ENCODE data around the gene PXYLP1. TPM values are rescaled to one million over a fixed set of nuclear protein-coding genes. Genes with fewer than 3 reads are reported as not detected.

The PXYLP1 gene
- total and polyA plus RNA-seq, 4 donors, result 3.8 to 29.6 (median 12.5) TPM

GRCh38 chr3:141342386-141342785, 110.8 kb downstream of the PXYLP1 start:
- Histone ChIP-seq H3K4me1 (ENCODE audit: control insufficient read depth in 1 of 2, insufficient read depth in 2 of 2, low read length in 2 of 2) (no peaks in the 10 kb centered on the region), H3K27me3 (ENCODE audit: control insufficient read depth in 1 of 2, insufficient read depth in 2 of 2, low read length in 1 of 2) (no peaks in the 10 kb centered on the region), H3K9me3 (ENCODE audit: control insufficient read depth, low read length) (no peaks in the 10 kb centered on the region), H3K4me3 (ENCODE audit: low read length in 2 of 2) (no peak overlapping the region), H3K36me3 (ENCODE audit: control insufficient read depth in 1 of 2, insufficient read depth in 2 of 2, low read length in 1 of 2) (no peaks in the 10 kb centered on the region), H3K27ac (ENCODE audit: low read depth in 1 of 2, low read length in 2 of 2) (no peak overlapping the region)
- ATAC-seq (ENCODE audit: low FRiP score), result no peak
- no peak for DNase-seq
- WGBS, 2 donors, result 78 to 86% methylated on average over 5 of the region's 5 CpGs
- intact Hi-C loops (cut with DNase I), result no loop called here

- intact Hi-C loops (cut with DNase I), result no loop called here
- no peaks in the 10 kb centered on the region for H3K9me3 ChIP-seq (ENCODE audit: control insufficient read depth, low read length)
- H3K27me3 ChIP-seq (ENCODE audit: control insufficient read depth in 1 of 2, insufficient read depth in 2 of 2, low read length in 1 of 2), result no peaks in the 10 kb centered on the region
- H3K4me3 ChIP-seq (ENCODE audit: low read length in 2 of 2), result no peak overlapping the region
- DNase-seq (no peak), ATAC-seq (ENCODE audit: low FRiP score) (no peak)
- no peaks in the 10 kb centered on the region for H3K36me3 ChIP-seq (ENCODE audit: control insufficient read depth in 1 of 2, insufficient read depth in 2 of 2, low read length in 1 of 2)
- WGBS, 2 donors, result 78 to 90% methylated on average over 2 of the region's 2 CpGs
- H3K4me1 ChIP-seq (ENCODE audit: control insufficient read depth in 1 of 2, insufficient read depth in 2 of 2, low read length in 2 of 2), result no peaks in the 10 kb centered on the region
- no peak overlapping the region for H3K27ac ChIP-seq (ENCODE audit: low read depth in 1 of 2, low read length in 2 of 2)
Measured at GRCh38 chr3:141343077-141343476, 111.5 kb downstream of the PXYLP1 start.

- Histone ChIP-seq H3K27ac (ENCODE audit: low read depth in 1 of 2, low read length in 2 of 2) (no peak overlapping the region), H3K27me3 (ENCODE audit: control insufficient read depth in 1 of 2, insufficient read depth in 2 of 2, low read length in 1 of 2) (no peaks in the 10 kb centered on the region), H3K36me3 (ENCODE audit: control insufficient read depth in 1 of 2, insufficient read depth in 2 of 2, low read length in 1 of 2) (no peaks in the 10 kb centered on the region), H3K9me3 (ENCODE audit: control insufficient read depth, low read length) (no peaks in the 10 kb centered on the region), H3K4me1 (ENCODE audit: control insufficient read depth in 1 of 2, insufficient read depth in 2 of 2, low read length in 2 of 2) (no peaks in the 10 kb centered on the region), H3K4me3 (ENCODE audit: low read length in 2 of 2) (no peak overlapping the region)
- intact Hi-C loops (cut with DNase I), result no loop called here
- ATAC-seq (ENCODE audit: low FRiP score), result no peak
- no peak for DNase-seq
- 66 to 78% methylated on average over 3 of the region's 3 CpGs for WGBS, 2 donors
Measured at GRCh38 chr3:141343865-141344271, 112.2 kb downstream of the PXYLP1 start.

Other genes starting within 250 kb of the PXYLP1 start
- gene SPSB4, start 180.5 kb upstream of the PXYLP1 start, total RNA-seq, result 1 to 10 TPM; 1.0 to 2.0 TPM
- under 1 TPM in 1 of 2 donors, not detected in 1; 0.13 TPM for gene SPSB4, start 180.5 kb upstream of the PXYLP1 start, polyA plus RNA-seq
- gene ZBTB38, start 136.7 kb downstream of the PXYLP1 start, total RNA-seq, result 100 to 1,000 TPM; 132 to 139 TPM
- 10 to 100 TPM; 21.2 to 35.8 TPM for gene ZBTB38, start 136.7 kb downstream of the PXYLP1 start, polyA plus RNA-seq